ENCODE data around the gene ICA1. TPM values are rescaled to one million over a fixed set of nuclear protein-coding genes. Genes with fewer than 3 reads are reported as not detected.
A peak's percentile ranks its signal among the peaks of the same experiment; 100 is the strongest.

ICA1 gene
- total RNA-seq, 1 donor from 2014 or later: 13.1 TPM

GRCh38 chr7:8146788-8147413, 115.1 kb downstream of the ICA1 start:
- Histone ChIP-seq H3K27ac (no peak overlapping the region), H3F3A (ENCODE audit: low read depth) (peaks cover 8% of the 10 kb centered on the region), H3K9ac (no peak overlapping the region), H3K36me3 (no peaks in the 10 kb centered on the region), H4K20me1 (ENCODE audit: low read depth) (no peaks in the 10 kb centered on the region), H3K4me2 (peak overlapping the region; percentile 39), H3K79me2 (ENCODE audit: low read depth) (no peaks in the 10 kb centered on the region), H2AFZ (replicated peaks) (no peak overlapping the region), H3K4me1 (peaks cover 13% of the 10 kb centered on the region), H3K9me3 (ENCODE audit: low read depth) (no peaks in the 10 kb centered on the region), H3K27me3 (no peaks in the 10 kb centered on the region), H3K4me3 (no peak overlapping the region)
- Mint-ChIP-seq H3K9me3 (no peaks in the 10 kb centered on the region), H3K4me3 (peak overlapping the region; percentile 71), H3K36me3 (no peaks in the 10 kb centered on the region), H3K27ac (peak overlapping the region; percentile 92), H3K4me1 (peaks cover 28% of the 10 kb centered on the region), H3K27me3 (ENCODE audit: insufficient read depth, low read depth) (peaks cover 3% of the 10 kb centered on the region)
- peak; percentile 54 for DNase-seq (ENCODE audit: low spot score)
- TF ChIP-seq EZH2phosphoT487 (IDR thresholded peaks at IDR 0.05) (no peak), EZH2 (IDR thresholded peaks at IDR 0.05) (no peak), CTCF (IDR thresholded peaks at IDR 0.05) (no peak)

GRCh38 chr7:8146106-8146787, 115.7 kb downstream of the ICA1 start:
- no peak overlapping the region for H3K4me3 ChIP-seq
- H4K20me1 ChIP-seq (ENCODE audit: low read depth): no peaks in the 10 kb centered on the region
- no peaks in the 10 kb centered on the region for H3K79me2 ChIP-seq (ENCODE audit: low read depth)
- no peak overlapping the region for H3K4me2 ChIP-seq
- no peak for DNase-seq (ENCODE audit: low spot score)
- Mint-ChIP-seq H3K4me1 (peaks cover 30% of the 10 kb centered on the region), H3K9me3 (no peaks in the 10 kb centered on the region), H3K36me3 (no peaks in the 10 kb centered on the region), H3K4me3 (peak overlapping the region; percentile 27), H3K27ac (no peak overlapping the region), H3K27me3 (ENCODE audit: insufficient read depth, low read depth) (peaks cover 3% of the 10 kb centered on the region)
- H3K27me3 ChIP-seq: no peaks in the 10 kb centered on the region
- H3K9ac ChIP-seq: no peak overlapping the region
- no peak for TF ChIP-seq CTCF (IDR thresholded peaks at IDR 0.05)
- no peak for TF ChIP-seq EZH2 (IDR thresholded peaks at IDR 0.05)
- no peak for TF ChIP-seq EZH2phosphoT487 (IDR thresholded peaks at IDR 0.05)
- H3F3A ChIP-seq (ENCODE audit: low read depth): peaks cover 8% of the 10 kb centered on the region
- H3K36me3 ChIP-seq: no peaks in the 10 kb centered on the region
- H3K27ac ChIP-seq: no peak overlapping the region
- no peaks in the 10 kb centered on the region for H3K9me3 ChIP-seq (ENCODE audit: low read depth)
- H2AFZ ChIP-seq (replicated peaks): no peak overlapping the region
- H3K4me1 ChIP-seq: peaks cover 13% of the 10 kb centered on the region

- Mint-ChIP-seq H3K27me3 (ENCODE audit: insufficient read depth, low read depth) (peaks cover 3% of the 10 kb centered on the region), H3K9me3 (no peaks in the 10 kb centered on the region), H3K4me3 (no peak overlapping the region), H3K4me1 (peaks cover 30% of the 10 kb centered on the region), H3K36me3 (no peaks in the 10 kb centered on the region), H3K27ac (no peak overlapping the region)
- no peak for DNase-seq (ENCODE audit: low spot score)
- H3K79me2 ChIP-seq (ENCODE audit: low read depth): no peaks in the 10 kb centered on the region
- H3K9ac ChIP-seq: no peak overlapping the region
- no peaks in the 10 kb centered on the region for H4K20me1 ChIP-seq (ENCODE audit: low read depth)
- H3F3A ChIP-seq (ENCODE audit: low read depth): peaks cover 8% of the 10 kb centered on the region
- H3K27me3 ChIP-seq: no peaks in the 10 kb centered on the region
- peaks cover 13% of the 10 kb centered on the region for H3K4me1 ChIP-seq
- no peak for TF ChIP-seq CTCF (IDR thresholded peaks at IDR 0.05)
- TF ChIP-seq EZH2 (IDR thresholded peaks at IDR 0.05): no peak
- no peak for TF ChIP-seq EZH2phosphoT487 (IDR thresholded peaks at IDR 0.05)
- no peaks in the 10 kb centered on the region for H3K36me3 ChIP-seq
- H3K9me3 ChIP-seq (ENCODE audit: low read depth): no peaks in the 10 kb centered on the region
- H3K27ac ChIP-seq: no peak overlapping the region
- H3K4me3 ChIP-seq: no peak overlapping the region
- H2AFZ ChIP-seq (replicated peaks): no peak overlapping the region
- no peak overlapping the region for H3K4me2 ChIP-seq
Observed at GRCh38 chr7:8144856-8145255, 117.1 kb downstream of the ICA1 start.

All from neural progenitor cell (in vitro differentiated cells).